GM21619 (cell line): ENCODE data around the gene CEP104.

Experiments used
- ATAC-seq: cut with Tn5 transposase; IDR thresholded peaks from one replicate; pipeline ENCODE4 v1.9.1; 2021; ENCODE audit not compliant: unreplicated experiment

CEP104 gene

DNA sequence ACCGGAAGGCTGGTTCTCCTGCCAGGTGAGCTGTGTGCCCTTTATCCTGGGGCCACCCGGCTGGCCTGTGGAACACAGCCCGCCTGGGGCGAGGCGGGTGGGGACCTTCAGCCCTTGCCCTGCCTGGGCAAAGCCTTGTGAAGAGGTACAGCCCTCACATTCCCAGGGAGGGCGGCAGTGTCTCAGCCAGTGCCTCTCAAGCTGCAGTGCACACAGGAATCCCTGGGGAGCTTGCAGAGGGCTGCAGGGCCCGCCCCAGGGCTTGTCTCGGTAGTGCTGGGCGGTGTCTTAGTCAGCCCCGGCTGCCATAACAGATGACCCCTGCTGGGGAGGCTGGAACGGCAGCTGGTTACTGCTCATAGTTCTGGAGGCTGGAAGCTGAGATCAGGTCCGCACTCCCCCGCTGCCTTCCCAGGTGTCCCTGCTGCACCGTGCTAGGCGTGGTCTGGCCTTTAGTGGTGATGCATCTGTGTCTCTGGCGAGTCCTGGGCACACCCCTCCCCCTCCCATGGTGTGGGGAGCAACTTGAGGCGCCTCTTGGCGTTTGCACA, 12.8 kb upstream of the CEP104 start:
- no peak for ATAC-seq

DNA sequence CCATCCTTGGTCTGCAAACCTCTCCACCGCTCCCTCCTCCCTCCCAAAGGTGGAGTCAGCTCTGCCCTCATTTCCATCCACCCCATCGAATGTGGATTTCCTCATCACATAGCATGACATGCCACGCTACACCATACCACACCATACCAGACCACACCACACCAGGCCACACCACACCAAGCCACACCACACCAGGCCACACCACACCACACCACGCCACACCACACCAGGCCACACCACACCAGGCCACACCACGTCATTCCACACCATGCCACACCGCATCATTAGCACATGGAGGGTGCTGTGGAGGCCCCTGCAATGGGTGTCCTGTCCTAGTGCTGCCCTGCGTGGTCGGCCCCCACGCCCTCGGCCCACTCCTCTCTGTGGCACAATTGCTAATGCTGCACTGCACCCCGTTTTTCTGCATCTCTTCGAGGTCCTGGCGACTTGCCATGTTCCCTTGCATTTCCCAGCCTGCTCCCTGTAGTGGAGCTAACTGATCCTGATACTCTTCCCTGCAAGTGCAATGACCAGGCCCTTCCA, 11.5 kb upstream of the CEP104 start:
- no peak for ATAC-seq

DNA sequence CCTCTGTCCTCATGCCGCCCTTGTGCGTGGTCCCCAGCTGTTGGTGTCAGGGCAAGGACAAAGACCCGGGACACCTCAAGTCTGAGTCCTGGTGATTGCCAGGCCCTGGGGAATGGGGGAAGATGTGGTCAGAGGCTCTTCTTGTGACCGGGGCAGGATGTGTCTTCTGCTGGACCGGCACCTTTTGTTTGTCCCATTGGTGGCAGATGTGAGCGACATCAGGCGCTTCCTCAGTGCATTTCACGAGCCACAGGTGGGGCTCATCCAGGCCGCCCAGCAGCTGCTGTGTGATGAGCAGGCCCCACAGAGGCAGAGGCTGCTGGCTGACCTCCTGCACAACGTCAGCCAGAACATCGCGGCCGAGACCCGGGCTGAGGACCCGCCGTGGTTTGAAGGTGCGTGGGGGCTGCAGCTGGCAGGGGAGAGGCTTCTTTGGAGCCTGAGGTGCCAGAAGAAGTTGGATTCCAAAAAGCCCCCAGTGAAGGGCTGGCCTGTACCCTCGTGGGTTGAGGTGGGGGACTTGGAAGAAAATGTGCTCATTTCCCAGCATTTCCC, 8.7 kb upstream of the CEP104 start:
- ATAC-seq, result no peak

DNA sequence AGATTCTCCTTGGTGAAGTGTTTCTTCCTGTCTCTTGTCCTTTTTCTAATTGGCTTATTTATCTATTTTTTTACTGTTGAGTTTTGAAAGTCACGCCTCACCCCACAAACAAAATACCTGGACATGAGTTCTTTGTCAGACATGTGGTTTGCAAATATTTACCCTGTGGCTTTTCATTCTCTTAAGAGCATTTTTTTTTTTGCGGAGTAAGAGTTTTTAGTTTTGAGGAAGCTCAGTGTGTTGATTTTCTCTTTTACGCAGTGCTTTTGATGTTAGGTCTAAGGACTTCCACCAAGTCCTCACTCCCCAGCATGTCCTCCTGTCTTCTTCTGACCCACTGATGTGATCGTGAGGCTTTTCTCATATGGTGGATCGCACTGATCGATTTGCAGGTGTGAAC, 7.9 kb upstream of the CEP104 start:
- no peak for ATAC-seq

DNA sequence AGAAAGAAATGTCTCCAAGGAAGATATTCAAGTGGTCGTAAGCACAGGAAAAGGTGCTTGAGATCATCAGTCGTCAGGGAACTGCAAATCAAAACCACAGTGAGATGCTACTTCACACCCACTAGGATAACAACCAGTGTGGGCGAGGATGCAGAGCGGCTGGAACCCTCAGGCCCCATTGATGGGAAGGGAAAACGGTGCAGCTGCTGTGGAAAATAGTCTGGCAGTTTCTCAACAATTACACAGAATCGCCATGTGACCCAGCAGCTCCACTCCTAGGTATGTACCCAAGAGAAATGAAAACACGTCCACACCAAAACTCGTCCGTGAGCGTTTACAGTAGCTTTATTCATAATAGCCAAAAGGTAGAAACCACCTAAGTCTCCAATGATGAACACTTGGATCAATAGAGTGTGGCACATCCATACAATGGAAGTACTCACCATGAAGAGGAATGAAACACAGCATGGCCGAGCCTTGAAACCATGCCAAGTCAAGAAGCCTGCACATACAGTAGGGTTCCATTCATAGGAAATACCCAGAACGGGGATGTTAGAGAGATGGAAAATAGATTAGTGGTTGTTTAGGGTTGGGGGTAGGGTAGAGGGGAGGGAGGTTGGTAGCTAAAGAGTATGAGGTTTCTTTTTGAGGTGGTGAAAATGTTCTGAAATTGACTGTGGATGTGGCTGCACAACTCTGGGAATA, 6.4 kb upstream of the CEP104 start:
- ATAC-seq, result no peak

DNA sequence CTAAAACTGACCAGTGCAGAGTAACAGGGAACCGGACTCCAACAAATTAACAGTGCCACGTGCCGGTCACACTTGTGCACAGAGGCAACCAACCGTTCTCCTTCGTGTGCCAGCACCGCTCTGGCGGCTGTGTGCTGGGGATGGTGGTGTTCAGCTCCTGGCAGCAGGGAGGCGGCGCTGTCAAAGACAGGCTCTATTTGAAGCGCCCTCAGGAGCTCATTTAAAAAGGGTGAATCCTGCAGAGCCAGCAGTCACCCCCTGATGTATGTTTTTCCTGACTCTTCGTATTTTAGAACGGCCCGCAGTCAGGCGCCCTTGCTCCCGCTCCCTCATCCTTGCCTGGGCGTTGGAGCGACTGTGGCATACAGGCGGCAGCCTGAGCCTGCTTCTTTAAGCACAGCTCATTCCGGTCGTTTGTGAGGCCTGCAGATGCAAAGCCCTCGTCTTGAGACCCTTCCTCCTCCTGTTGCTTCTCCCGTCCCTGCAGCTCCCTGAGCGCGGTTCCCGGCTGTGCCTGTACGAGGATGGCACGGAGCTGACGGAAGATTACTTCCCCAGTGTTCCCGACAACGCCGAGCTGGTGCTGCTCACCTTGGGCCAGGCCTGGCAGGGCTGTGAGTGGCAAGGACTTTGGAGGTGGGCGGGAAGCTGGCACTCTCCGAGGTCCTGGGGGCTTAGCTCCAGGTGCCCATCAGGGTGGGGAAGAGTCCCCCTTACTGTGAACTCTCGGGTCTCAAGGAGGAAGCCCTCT, 1.4 kb upstream of the CEP104 start:
- ATAC-seq, result no peak

DNA sequence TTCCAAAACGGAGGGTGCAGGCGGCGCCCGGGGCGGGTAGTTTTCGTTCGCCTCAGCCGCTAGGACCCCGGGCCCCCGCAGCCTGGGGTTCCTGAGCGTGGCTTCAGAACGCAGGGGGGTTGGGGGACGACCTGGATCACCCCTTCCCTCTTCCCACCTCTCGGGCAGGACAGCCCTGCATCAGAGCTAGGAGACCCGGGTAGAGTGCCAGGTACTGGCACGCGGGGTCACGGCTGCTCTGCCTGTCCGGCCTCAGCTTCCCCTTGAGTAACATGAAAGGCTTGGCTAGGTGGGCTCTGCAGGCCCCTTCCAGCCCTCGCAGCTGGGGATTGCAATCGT, 749 bp upstream of the CEP104 start:
- no peak for ATAC-seq

DNA sequence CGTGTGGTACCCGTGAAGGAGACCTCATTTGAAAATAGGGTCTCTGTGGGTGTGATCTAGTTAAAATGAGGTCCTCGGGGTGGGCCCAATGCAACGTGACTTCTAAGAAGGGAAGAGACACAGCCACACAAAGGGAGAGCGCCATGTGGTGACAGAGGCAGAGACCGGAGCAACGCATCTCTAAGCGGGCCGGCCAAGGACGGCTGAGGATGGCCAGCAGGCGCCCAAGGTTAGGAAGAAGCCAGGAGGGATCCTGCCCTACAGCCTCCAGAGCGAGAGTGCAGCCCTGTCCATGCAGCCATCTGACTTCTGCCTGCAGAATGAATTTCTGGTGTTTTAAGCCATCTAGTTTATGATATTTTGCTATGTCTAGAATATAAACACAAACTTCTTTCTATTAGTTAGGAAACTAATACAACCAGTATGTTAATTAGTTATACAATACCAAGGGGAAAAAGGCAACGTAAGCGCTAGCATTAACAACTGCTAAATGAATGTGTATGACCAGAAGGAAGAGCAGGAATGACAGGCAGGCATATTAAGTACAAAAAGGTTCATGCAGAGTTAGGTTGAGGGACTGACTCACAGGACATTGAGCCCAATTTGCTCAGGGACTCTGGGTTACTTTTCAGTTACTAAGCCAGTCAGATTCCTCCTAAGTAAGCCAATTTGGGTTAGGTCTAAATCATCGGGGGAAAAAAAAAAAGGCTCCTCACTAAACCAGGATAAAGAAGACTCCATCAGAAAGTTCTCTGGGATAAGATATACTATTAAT, 4.1 kb downstream of the CEP104 start:
- no peak for ATAC-seq

DNA sequence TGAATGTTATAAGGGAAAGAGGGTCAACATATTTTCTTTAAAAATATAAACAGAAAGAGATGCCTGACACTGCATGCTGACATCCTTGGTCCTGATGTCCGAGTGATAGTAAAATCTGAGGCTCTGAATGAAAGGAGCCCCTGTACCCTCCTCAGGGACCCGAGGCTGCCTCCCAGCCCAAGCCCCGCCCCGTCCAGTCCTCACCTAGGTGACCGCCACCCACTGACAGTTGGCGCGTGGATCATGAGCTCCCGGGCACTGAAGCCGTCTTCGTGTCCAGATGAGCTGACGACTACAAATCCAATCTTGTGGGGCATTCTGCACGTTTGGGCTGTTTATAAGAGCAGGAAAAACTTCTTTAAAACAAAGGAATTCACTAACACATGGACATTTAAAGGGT, 4.9 kb downstream of the CEP104 start:
- ATAC-seq, result no peak

DNA sequence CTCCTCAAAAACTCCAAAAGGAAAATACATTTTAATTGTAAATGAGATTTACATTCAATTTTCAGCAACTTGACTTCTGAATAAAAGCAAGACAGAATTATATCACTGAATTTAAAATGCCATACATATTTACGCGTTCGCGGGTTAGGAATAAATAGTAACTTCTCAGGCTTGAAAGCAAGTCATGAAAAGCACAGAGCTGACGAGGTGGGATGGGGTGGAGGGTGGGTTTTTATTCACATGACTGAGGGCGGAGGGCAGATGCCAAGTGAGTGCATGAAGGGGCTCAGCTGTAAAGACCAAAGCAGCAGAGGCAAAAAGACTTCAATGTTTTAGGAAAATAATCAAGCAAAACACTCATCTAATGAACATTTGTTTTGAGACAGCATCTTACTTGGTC, 5.7 kb downstream of the CEP104 start:
- no peak for ATAC-seq

DNA sequence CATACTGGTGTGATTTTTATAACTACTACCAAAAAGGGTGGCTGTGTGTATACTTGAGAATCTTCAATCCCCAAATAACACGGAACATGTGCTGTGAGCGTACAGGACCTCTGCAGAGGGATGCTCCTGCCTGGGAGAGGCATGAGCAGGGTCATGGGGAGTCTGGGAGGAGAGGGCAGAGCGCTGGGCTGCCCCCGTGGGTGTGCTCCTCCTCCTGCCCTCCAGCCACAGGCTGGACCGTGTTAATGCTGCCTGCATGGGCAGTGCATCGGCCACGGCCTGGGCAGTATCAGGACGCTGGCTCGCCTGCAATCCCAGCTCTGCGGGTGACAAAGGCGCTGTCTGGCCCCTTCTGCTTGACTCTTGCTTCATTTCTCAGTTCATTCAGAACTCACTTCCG, 6.2 kb downstream of the CEP104 start:
- no peak for ATAC-seq

DNA sequence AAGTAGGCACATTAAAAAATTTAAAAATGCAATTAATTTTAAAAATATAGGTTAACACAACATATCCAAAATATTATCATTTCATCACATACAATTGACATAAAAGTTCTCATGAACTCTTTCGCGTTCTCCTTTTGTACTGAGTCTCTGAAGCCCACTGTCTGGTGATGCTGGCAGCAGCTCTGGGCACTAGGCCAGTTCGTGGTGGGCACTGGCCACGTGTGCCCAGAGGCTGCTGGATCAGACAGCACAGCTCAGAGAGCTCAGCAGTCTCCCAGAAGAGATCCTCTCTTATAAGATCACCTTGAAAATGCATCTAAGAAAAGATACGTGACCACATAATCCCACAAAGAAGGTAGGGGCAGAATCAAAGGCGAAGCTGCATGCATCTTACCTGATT, 9.9 kb downstream of the CEP104 start:
- no peak for ATAC-seq

DNA sequence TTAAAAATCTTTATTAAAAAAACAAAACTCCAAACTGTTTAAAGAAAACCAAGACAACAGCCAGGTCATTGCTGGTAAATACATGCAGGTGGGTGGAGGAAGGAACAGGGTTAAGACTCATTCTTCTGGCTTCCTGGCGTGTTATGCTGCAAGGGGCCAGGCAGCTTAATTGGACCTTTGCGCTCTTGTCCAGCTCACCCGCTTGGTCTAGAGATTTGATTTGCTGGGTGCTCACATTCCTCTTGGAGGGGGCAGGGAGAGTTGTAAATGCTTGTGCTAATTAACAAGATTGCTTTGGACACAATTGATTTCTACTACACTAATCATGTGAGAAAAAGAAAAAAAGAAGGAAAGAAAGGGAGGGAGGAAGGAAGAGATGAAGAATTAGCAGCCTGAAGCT, 10.5 kb downstream of the CEP104 start:
- no peak for ATAC-seq

DNA sequence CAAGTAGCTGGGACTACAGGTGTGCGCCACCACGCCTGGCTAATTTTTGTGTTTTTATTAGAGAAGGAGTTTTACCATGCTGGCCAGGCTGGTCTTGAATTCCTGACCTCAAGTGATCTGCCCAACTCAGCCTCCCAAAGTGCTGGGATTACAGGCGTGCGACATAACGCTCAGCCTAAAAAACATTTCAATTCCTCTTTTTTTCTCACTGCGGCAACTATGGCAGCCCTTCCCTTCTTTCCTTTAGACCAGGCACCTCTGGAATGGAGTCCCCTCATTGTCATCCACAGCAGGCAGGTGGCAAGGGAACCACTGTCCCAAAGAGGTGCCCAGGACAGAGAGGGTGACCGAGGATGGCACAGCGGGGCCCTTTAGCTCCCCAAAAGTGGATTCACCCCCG, 14.1 kb downstream of the CEP104 start:
- no peak for ATAC-seq

DNA sequence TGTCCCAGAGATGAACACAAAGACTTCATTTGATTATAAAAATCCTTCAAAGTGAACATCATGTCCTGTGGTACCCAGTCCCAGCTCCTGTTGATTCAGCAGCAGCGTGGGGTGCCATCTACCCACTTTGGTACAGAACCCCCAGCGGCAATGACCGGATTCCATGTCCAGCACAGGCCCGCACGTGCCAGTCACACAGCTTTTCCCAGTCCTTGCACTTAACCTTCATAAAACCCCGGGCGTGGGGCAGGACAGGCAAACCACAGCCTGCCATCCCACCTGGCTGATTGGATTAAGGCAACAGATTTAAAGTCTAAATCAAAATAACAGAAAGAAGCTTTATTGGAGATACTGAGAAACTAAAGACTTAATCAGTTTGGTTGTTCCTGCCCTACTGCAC, 15.5 kb downstream of the CEP104 start:
- ATAC-seq, result no peak

DNA sequence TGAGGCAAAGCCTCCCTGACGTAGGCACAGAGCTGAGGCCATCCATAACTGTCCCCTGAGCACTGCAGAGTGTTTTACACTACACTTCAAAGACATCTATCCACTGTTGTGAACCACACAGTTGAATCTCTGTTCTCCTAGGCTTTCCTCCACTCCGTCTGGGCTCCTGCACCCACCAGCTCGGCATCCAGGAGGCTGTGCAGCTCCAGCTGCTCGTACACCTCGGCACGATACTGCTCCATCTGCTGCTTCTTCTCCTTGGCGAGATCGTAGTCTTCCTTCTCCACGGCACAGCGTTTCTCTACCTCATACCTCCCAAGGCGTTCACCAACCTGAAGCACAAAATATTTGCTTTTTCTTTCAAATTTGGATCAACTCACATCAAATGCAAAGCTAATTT, 18.2 kb downstream of the CEP104 start:
- ATAC-seq, result no peak

DNA sequence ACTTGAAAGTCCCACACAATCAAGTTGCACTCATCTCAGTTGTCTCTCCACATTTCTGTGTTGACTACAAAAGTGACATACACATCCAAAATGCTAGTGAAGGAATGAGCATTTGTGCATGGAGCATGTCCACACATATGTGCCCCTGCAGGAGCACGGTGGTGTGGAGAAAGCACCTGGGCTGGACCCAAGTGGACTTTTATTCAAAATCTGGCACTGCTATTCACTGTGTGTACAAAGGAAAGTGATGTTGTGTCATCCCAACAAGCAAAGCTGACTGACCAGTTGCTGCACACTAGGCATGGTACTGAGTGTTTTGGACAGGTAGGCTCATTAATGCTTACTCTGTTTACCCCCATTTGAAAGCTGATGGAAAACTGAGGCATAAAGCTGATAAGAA, 19.3 kb downstream of the CEP104 start:
- ATAC-seq, result no peak

DNA sequence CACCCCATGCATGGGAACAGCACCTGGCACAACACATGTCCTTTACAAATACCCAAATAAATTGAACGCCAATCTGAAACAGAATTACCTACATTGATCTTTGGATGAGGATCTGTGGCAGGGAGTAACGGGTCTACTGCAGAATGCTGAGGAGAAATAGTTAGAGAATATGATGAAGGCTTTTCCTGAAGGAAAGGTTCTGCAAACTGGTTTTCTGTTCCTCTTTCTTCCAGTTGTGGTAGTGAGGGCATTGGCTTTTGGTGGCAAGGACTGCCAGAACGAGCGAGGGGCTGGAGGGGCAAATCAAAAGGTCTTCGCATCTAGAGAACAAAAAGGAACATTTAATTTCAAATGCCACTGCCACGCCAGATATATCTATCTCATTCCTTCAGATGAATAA, 19.8 kb downstream of the CEP104 start:
- ATAC-seq, result no peak

DNA sequence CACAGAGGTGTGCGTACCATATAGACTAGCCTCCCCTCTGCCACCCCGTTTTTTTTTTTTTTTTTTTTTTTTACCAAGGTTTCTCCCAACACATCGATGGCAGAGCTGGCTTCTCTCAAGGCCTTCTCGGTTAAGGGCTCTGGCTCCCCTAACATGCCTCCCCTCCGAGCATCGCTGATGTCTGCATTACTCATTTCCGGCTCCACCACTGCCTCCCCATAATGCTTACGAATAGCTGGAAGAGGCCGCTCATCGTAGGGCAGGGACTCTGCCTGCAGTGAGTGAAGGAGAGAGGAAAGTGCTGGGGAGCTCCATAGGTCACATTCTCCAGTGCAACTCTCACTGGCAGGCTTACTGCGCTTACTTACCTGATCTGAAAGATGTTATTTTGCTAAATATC, 20.6 kb downstream of the CEP104 start:
- ATAC-seq, result no peak

DNA sequence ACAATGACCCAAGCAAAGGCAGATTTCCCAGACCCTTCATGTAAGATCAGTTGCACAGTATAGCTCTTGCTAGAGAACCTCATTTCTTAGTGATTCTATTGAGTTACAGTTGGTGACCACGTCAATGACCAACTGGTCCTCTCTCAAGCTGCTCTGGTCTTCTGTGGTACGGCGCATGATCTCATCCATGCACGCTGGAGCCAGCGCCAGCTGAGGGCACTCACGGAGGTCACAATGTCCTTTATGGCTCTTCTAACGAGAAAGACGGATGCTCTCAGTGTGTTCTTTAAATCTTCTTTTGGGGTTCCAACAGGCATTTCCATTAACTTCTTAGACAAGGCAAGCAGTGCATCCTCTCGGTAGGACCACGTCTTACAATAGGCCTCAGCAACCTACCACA, 22.3 kb downstream of the CEP104 start:
- no peak for ATAC-seq

DNA sequence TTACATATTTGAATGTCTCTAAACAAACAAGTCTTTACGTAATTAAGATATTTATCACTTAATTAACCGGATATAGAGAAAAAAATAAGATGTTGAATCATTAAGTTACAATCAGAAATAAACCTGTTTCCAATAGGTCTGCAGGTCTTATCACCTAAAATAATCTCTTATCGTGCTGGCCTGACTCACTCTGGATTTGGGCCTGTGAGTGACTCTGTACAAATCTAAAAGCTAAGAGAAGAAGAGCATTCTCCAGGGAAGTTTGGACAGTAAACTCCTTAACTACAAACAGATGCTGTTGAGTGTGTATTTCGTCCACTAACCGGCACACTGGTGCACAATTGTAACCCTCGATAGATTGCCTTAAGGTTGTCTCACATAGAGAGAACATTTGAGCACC, 25.3 kb downstream of the CEP104 start:
- no peak for ATAC-seq
